ENCODE data around the gene FER.

DNA sequence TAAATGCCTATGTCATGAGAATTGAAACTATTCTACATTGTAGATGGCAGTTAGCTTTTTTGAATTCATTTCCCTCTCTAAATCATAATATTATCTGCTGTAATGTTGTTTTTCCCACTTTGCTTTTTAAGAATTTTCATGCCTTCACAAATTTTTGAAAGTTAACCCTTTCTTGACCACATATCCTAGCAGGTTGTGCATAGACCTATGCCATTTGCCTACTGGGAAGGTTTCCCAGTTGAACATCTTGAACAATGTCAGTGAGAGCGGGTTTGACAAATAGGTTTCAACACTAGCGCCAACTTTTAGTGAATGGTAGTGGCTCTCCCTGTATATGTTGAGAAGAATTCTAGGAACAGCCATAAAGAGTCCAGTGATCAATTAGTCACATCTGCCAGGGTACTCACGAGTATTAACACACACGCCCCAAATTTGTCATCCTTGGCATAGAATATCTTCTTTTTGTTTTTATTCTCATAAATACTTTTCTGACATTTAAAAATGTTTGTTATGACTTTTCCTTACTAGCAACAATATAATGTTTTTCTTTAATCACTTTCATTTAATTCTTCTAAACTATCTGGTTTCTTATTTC lies 354.5 kb downstream of the FER start:
- no peak for TF ChIP-seq POLR2A (IDR thresholded peaks at IDR 0.05)
- TF ChIP-seq, protein P1, sequence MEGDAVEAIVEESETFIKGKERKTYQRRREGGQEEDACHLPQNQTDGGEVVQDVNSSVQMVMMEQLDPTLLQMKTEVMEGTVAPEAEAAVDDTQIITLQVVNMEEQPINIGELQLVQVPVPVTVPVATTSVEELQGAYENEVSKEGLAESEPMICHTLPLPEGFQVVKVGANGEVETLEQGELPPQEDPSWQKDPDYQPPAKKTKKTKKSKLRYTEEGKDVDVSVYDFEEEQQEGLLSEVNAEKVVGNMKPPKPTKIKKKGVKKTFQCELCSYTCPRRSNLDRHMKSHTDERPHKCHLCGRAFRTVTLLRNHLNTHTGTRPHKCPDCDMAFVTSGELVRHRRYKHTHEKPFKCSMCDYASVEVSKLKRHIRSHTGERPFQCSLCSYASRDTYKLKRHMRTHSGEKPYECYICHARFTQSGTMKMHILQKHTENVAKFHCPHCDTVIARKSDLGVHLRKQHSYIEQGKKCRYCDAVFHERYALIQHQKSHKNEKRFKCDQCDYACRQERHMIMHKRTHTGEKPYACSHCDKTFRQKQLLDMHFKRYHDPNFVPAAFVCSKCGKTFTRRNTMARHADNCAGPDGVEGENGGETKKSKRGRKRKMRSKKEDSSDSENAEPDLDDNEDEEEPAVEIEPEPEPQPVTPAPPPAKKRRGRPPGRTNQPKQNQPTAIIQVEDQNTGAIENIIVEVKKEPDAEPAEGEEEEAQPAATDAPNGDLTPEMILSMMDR (IDR thresholded peaks at IDR 0.05): no peak
